SK-N-SH (cell line): Measurements from ENCODE around the gene CSNK1D. TPM values are rescaled to one million over a fixed set of nuclear protein-coding genes. Genes with fewer than 3 reads are reported as not detected.
"Not testable (repeated sequence)": the region's sequence is repeated elsewhere in the genome, so short reads cannot be mapped to it uniquely, and the experiment has no call there.

ENCODE experiments used
- CTCF ChIA-PET: fragments of 300-600, 350-600 bp; formaldehyde crosslinking; extraction: SDS; loops from one replicate; lab custom pipeline; 2021; lab: Yijun Ruan, JAX
- POLR2A ChIA-PET: fragments of 350-600 bp; sonication (Branson Sonifier 250); formaldehyde crosslinking; extraction: SDS; loops from one replicate; lab custom pipeline; 2020; ENCODE audit warnings: antibody characterized with exemption, inconsistent platforms; lab: Yijun Ruan, JAX
- DNase-seq: peaks from one replicate; pipeline ENCODE4 v3.0.0; 2012
- H2AFZ ChIP-seq: fragments of 200-600 bp; sonication (generic); 2 replicates; pipeline ENCODE4 v1.8.1; 2016; ENCODE audit warnings: antibody characterized with exemption, mild to moderate bottlenecking, low read depth
- H3F3A ChIP-seq: fragments of 200-600 bp; sonication (generic); replicated peaks from 2 replicates; pipeline ENCODE3; 2016; ENCODE audit warnings: antibody characterized with exemption, mild to moderate bottlenecking; ENCODE audit not compliant: insufficient read depth
- H3K27ac ChIP-seq, 2 experiments: fragments of 200-500 bp in 1 of 2; fragments of 200-600 bp in 1 of 2; sonication (Bioruptor generic) in 1 of 2; sonication (generic), shearing (Covaris generic) in 1 of 2; 2 replicates each; pipeline versions ENCODE4 v1.5.1 to v1.6.1; 2014 to 2016; ENCODE audit warnings: low read depth in 2 of 2, inconsistent platforms in 1 of 2, low read length in 1 of 2, mild to moderate bottlenecking in 1 of 2, mixed read lengths in 1 of 2
- H3K27me3 ChIP-seq: fragments of 200-600 bp; sonication (generic), shearing (Covaris generic); 2 replicates; pipeline ENCODE4 v1.6.1; 2016; ENCODE audit warnings: mixed run types; ENCODE audit not compliant: insufficient read depth
- H3K36me3 ChIP-seq, 2 experiments: fragments of 200-500 bp in 1 of 2; fragments of 200-600 bp in 1 of 2; sonication (Bioruptor generic) in 1 of 2; sonication (generic) in 1 of 2; replicated peaks in 1 of 2; 2 replicates each; pipeline versions ENCODE3 to v1.5.1; 2014 to 2016; ENCODE audit warnings: low read length in 1 of 2, mild to moderate bottlenecking in 1 of 2; ENCODE audit not compliant: insufficient read depth in 2 of 2, control insufficient read depth in 1 of 2
- H3K4me1 ChIP-seq, 2 experiments: fragments of 200-500 bp in 1 of 2; fragments of 200-600 bp in 1 of 2; sonication (Bioruptor generic) in 1 of 2; sonication (generic), shearing (Covaris generic) in 1 of 2; 2 replicates each; pipeline versions ENCODE4 v1.5.1 to v1.6.1; 2014 to 2016; ENCODE audit warnings: low read depth in 1 of 2, low read length in 1 of 2, mixed run types in 1 of 2; ENCODE audit not compliant: insufficient read depth in 2 of 2, control insufficient read depth in 1 of 2
- H3K4me2 ChIP-seq: fragments of 200-600 bp; sonication (generic), shearing (Covaris generic); 2 replicates; pipeline ENCODE4 v1.6.1; 2017; ENCODE audit warnings: mixed run types
- H3K4me3 ChIP-seq, 2 experiments: fragments of 200-500 bp in 1 of 2; fragments of 200-600 bp in 1 of 2; sonication (Bioruptor generic) in 1 of 2; sonication (generic), shearing (Covaris generic) in 1 of 2; 2 replicates each; pipeline versions ENCODE4 v1.5.1 to v1.8.1; 2014 to 2016; ENCODE audit warnings: low read depth in 2 of 2, inconsistent platforms in 1 of 2, low read length in 1 of 2, mild to moderate bottlenecking in 1 of 2, mixed read lengths in 1 of 2, moderate library complexity in 1 of 2
- H3K79me2 ChIP-seq: fragments of 200-600 bp; sonication (generic); 2 replicates; pipeline ENCODE4 v1.8.1; 2017; ENCODE audit warnings: mild to moderate bottlenecking; ENCODE audit not compliant: insufficient read depth
- H3K9ac ChIP-seq: fragments of 200-600 bp; sonication (generic); 2 replicates; pipeline ENCODE4 v1.6.1; 2017; ENCODE audit warnings: mixed run types
- H3K9me2 ChIP-seq: fragments of 200-600 bp; sonication (generic); 2 replicates; pipeline ENCODE4 v1.6.1; 2017; ENCODE audit warnings: mixed run types
- H3K9me3 ChIP-seq: fragments of 200-600 bp; sonication (generic); 2 replicates; pipeline ENCODE4 v1.6.1; 2017; ENCODE audit warnings: mixed run types, mild to moderate bottlenecking, moderate library complexity
- H4K20me1 ChIP-seq: fragments of 200-600 bp; sonication (generic); 2 replicates; pipeline ENCODE4 v1.6.1; 2017; ENCODE audit warnings: mild to moderate bottlenecking, mixed run types; ENCODE audit not compliant: insufficient read depth
- ELF1 ChIP-seq: IDR thresholded peaks from 2 replicates; pipeline ENCODE4 v1.4.0; 2012
- FOSL2 ChIP-seq: IDR thresholded peaks from 2 replicates; pipeline ENCODE4 v1.4.0; 2012; ENCODE audit warnings: low read depth, mild to moderate bottlenecking, moderate library complexity, borderline replicate concordance
- FOXJ3 ChIP-seq: sonication (generic); formaldehyde crosslinking; IDR thresholded peaks from 2 replicates; pipeline ENCODE4 v1.5.1; 2020; ENCODE audit warnings: mild to moderate bottlenecking, missing genetic modification reagents
- RXRA ChIP-seq: IDR thresholded peaks from 2 replicates; pipeline ENCODE4 v1.4.0; 2012; ENCODE audit warnings: low read depth, mild to moderate bottlenecking, borderline replicate concordance
- TAF1 ChIP-seq: IDR thresholded peaks from 2 replicates; pipeline ENCODE4 v1.6.1; 2012; ENCODE audit warnings: low read depth, mild to moderate bottlenecking, low read length, moderate library complexity, borderline replicate concordance
- TCF12 ChIP-seq: IDR thresholded peaks from 2 replicates; pipeline ENCODE4 v1.4.0; 2012
- YY1 ChIP-seq: IDR thresholded peaks from 2 replicates; pipeline ENCODE4 v1.4.0; 2012; ENCODE audit warnings: low read depth, mild to moderate bottlenecking
- WGBS: methylation state at CpG from one replicate; pipeline ENCODE4 v1.1.6; 2017; ENCODE audit warnings: low lambda C conversion rate; 5-methylcytosine and 5-hydroxymethylcytosine counted together
- polyA plus RNA-seq, 3 experiments: library from polyadenylated mRNA; depleted of rRNA; stranded (reverse); fragments of >200 nt; gene quantifications; 2 replicates each; pipeline ENCODE4 v1.2.3, GENCODE V29; 2012
- TF ChIP-seq, protein P1 (sequence below): IDR thresholded peaks from 2 replicates; pipeline ENCODE4; 2012

The CSNK1D gene
- polyA plus RNA-seq, 1 of the 3 experiments (the other 2 are of a cell fraction): 216 TPM

DNA sequence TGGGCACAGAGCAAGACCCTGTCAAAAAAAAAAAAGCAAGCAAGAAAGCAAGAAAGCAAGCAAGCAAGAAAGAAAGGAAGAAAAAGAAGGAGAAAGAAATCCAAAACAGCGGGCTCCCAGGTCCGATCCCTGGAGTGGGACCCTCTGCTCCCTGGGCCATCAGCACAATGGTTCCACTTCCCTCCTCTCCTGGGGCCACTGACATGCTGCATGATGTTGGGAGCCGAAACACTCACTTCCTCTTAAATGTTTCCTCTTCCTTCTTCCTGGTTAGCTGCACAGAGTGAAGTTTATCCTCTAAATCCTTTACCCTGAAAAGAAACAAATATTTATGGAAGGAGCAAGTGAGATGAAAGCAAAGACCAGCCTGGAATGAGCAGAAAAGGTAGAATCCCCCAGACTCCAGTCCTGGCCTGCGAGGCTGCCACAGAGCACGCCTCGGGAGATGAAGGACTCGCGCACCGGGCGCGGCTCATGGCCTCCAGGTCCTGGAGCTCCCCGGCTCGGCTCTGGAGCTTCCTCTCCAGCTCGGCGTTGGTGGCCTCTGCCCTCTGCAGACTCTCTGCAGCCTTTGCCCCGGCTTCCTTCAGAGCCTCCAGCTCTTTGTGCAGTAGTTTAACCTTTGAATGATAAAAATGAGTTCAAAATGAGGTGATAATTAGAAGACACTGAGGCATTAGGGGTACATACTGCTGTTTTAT lies 79.8 kb downstream of the CSNK1D start:
- Histone ChIP-seq H3K9me2 (no peaks in the 10 kb centered on the region), H3K9ac (no peak overlapping the region), H3K9me3 (no peaks in the 10 kb centered on the region), H3K27ac (no peak overlapping the region), H3K27me3 (no peaks in the 10 kb centered on the region), H3K79me2 (no peaks in the 10 kb centered on the region), H4K20me1 (no peaks in the 10 kb centered on the region), H3K4me1 (no peaks in the 10 kb centered on the region), H3F3A (no peaks in the 10 kb centered on the region), H3K4me2 (no peak overlapping the region), H2AFZ (no peak overlapping the region), H3K36me3 (peaks cover 51% of the 10 kb centered on the region in 2 experiments), H3K4me3 (no peak overlapping the region)
- ChIA-PET POLR2A (no interaction called here), CTCF (interaction anchor here (1.3 to 6.8 kb wide), 2 partner anchors 12 to 40 kb away, joined by 4 to 37 read pairs; no protein-coding TSS in a partner anchor)
- WGBS: 94% methylated on average over 16 of the region's 16 CpGs
- no peak for TF ChIP-seq TCF12
- no peak for TF ChIP-seq FOXJ3 (CRISPR knock-in tag)
- TF ChIP-seq ELF1: no peak
- TF ChIP-seq TAF1: no peak
- no peak for TF ChIP-seq RXRA
- TF ChIP-seq, protein P1, sequence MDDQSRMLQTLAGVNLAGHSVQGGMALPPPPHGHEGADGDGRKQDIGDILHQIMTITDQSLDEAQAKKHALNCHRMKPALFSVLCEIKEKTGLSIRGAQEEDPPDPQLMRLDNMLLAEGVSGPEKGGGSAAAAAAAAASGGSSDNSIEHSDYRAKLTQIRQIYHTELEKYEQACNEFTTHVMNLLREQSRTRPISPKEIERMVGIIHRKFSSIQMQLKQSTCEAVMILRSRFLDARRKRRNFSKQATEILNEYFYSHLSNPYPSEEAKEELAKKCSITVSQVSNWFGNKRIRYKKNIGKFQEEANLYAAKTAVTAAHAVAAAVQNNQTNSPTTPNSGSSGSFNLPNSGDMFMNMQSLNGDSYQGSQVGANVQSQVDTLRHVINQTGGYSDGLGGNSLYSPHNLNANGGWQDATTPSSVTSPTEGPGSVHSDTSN: no peak
- no peak for TF ChIP-seq FOSL2
- TF ChIP-seq YY1: no peak
- DNase-seq: peak; percentile 8

DNA sequence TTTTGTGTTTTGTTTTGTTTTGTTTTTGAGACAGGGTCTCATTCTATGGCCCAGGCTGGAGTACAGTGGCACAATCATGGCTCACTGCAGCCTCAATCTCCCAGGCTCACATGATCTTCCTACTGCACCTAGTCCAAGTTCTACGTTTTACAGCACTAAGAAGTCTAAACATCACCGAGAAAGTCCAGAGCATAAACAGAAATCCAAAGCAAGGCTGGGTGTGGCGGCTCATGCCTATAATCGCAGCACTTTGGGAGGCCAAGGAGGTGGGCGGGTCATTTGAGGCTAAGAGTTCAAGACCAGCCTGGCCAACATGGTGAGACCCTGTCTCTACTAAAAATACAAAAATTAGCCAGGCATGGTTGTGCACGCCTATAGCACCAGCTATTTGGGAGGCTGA lies 80.5 kb downstream of the CSNK1D start:
- H3K27ac ChIP-seq, H3K4me1 ChIP-seq, H2AFZ ChIP-seq, DNase-seq, POLR2A ChIA-PET, H3K9me3 ChIP-seq, H3K9ac ChIP-seq, H3K9me2 ChIP-seq, H4K20me1 ChIP-seq, H3F3A ChIP-seq, H3K27me3 ChIP-seq, H3K79me2 ChIP-seq, H3K4me3 ChIP-seq, H3K4me2 ChIP-seq: not testable (repeated sequence)
- peaks cover 46 to 47% of the 10 kb centered on the region in 2 experiments for H3K36me3 ChIP-seq
- WGBS: 81% methylated on average over 6 of the region's 6 CpGs
- CTCF ChIA-PET: interaction anchor here (6.8 kb wide), 1 partner anchor 13 kb away, joined by 37 read pairs; no protein-coding TSS in a partner anchor

Other genes with a start within 250 kb of the CSNK1D start
- gene RAC3, start 242.0 kb downstream of the CSNK1D start, polyA plus RNA-seq (2012; rRNA removed): 69.9 and 83.6 TPM in 2 replicates
- gene DCXR, start 236.0 kb downstream of the CSNK1D start, polyA plus RNA-seq (2012; rRNA removed): 153 and 190 TPM in 2 replicates
- 54.4 and 68.6 TPM in 2 replicates for gene RFNG, start 221.9 kb downstream of the CSNK1D start, polyA plus RNA-seq (2012; rRNA removed)
- 264 and 272 TPM in 2 replicates for gene GPS1, start 221.8 kb downstream of the CSNK1D start, polyA plus RNA-seq (2012; rRNA removed)
- 144 and 163 TPM in 2 replicates for gene DUS1L, start 207.9 kb downstream of the CSNK1D start, polyA plus RNA-seq (2012; rRNA removed)
- 28.1 and 55.1 TPM in 2 replicates for gene FASN, start 175.5 kb downstream of the CSNK1D start, polyA plus RNA-seq (2012; rRNA removed)
- 68.6 and 82.9 TPM in 2 replicates for gene CCDC57, start 60.9 kb downstream of the CSNK1D start, polyA plus RNA-seq (2012; rRNA removed)
- 68.8 and 70.7 TPM in 2 replicates for gene SLC16A3, start 44.7 kb downstream of the CSNK1D start, polyA plus RNA-seq (2012; rRNA removed)
- 0.07 TPM in 1 of 2 replicates, not detected in the other for gene CD7, start 43.9 kb upstream of the CSNK1D start, polyA plus RNA-seq (2012; rRNA removed)
- 2.1 and 3.8 TPM in 2 replicates for gene SECTM1, start 60.1 kb upstream of the CSNK1D start, polyA plus RNA-seq (2012; rRNA removed)
- gene TEX19, start 85.5 kb upstream of the CSNK1D start, polyA plus RNA-seq (2012; rRNA removed): 0.10 and 0.11 TPM in 2 replicates
- not detected in 2 replicates for gene UTS2R, start 98.1 kb upstream of the CSNK1D start, polyA plus RNA-seq (2012; rRNA removed)
- gene HEXD, start 144.6 kb upstream of the CSNK1D start, polyA plus RNA-seq (2012; rRNA removed): 38.8 and 43.1 TPM in 2 replicates
- gene OGFOD3, start 144.9 kb upstream of the CSNK1D start, polyA plus RNA-seq (2012; rRNA removed): 57.1 and 68.2 TPM in 2 replicates
- 160 and 165 TPM in 2 replicates for gene CYBC1, start 177.1 kb upstream of the CSNK1D start, polyA plus RNA-seq (2012; rRNA removed)
- 128 and 130 TPM in 2 replicates for gene NARF, start 185.0 kb upstream of the CSNK1D start, polyA plus RNA-seq (2012; rRNA removed)
- 33.6 and 36.4 TPM in 2 replicates for gene FOXK2, start 246.0 kb upstream of the CSNK1D start, polyA plus RNA-seq (2012; rRNA removed)